HEK293 (cell line): ENCODE data around the gene MYO1F.
A peak's percentile ranks its signal among the peaks of the same experiment; 100 is the strongest.

Experiments used
- CTCF ChIA-PET: fragments of 350-600 bp; formaldehyde crosslinking; extraction: SDS; loops from one replicate; lab custom pipeline; 2021; ENCODE audit warnings: antibody characterized with exemption; lab: Yijun Ruan, JAX
- POLR2A ChIA-PET: fragments of 300-600 bp; formaldehyde crosslinking; extraction: SDS; loops from one replicate; lab custom pipeline; 2020; ENCODE audit warnings: antibody characterized with exemption, inconsistent platforms; lab: Yijun Ruan, JAX
- H3K27ac ChIP-seq: fragments of 200-500 bp; sonication (Bioruptor generic); 2 replicates; pipeline ENCODE4 v1.5.1; 2014; ENCODE audit warnings: low read depth, low read length, control low read depth, inconsistent platforms; ENCODE audit errors: extremely low read depth
- H3K36me3 ChIP-seq, 2 experiments: fragments of 200-500 bp in 1 of 2; sonication (Bioruptor generic) in 1 of 2; 1 replicate in 1 of 2; 2 replicates in 1 of 2; pipeline ENCODE4 v1.5.1; 2014 to 2017; ENCODE audit warnings: inconsistent platforms in 2 of 2, low read length in 2 of 2; ENCODE audit not compliant: control insufficient read depth in 2 of 2, insufficient read depth in 1 of 2
- H3K4me1 ChIP-seq: fragments of 200-500 bp; sonication (Bioruptor generic); 2 replicates; pipeline ENCODE4 v1.5.1; 2014; ENCODE audit warnings: mild to moderate bottlenecking, low read length, inconsistent platforms; ENCODE audit not compliant: control insufficient read depth, insufficient read depth
- H3K4me3 ChIP-seq: 2 replicates; pipeline ENCODE4 v1.5.1; 2011; ENCODE audit warnings: low read depth, mild to moderate bottlenecking, control low read depth, low read length, moderate library complexity
- H3K9me3 ChIP-seq: fragments of 200-500 bp; sonication (Bioruptor generic); 2 replicates; pipeline ENCODE4 v1.5.1; 2014; ENCODE audit warnings: low read depth, low read length, inconsistent platforms; ENCODE audit not compliant: control insufficient read depth, insufficient read depth
- KLF7 ChIP-seq: fragments of 450-650 bp; formaldehyde crosslinking; IDR thresholded peaks from 2 replicates; pipeline ENCODE4 v1.5.1; 2016; ENCODE audit warnings: missing biosample characterization, missing genetic modification characterization, borderline replicate concordance
- SCRT1 ChIP-seq: fragments of 450-650 bp; formaldehyde crosslinking; IDR thresholded peaks from 2 replicates; pipeline ENCODE4 v1.5.1; 2016; ENCODE audit warnings: missing biosample characterization, missing genetic modification characterization, borderline replicate concordance
- ZBTB1 ChIP-seq: fragments of 450-650 bp; formaldehyde crosslinking; IDR thresholded peaks from 2 replicates; pipeline ENCODE4 v1.5.1; 2016; ENCODE audit warnings: missing biosample characterization, missing genetic modification characterization
- ZBTB48 ChIP-seq: fragments of 450-650 bp; formaldehyde crosslinking; IDR thresholded peaks from 2 replicates; pipeline ENCODE4 v1.5.1; 2016; ENCODE audit warnings: missing biosample characterization, missing genetic modification characterization
- ZNF266 ChIP-seq: fragments of 450-650 bp; formaldehyde crosslinking; IDR thresholded peaks from 2 replicates; pipeline ENCODE4 v1.5.1; 2016; ENCODE audit warnings: missing biosample characterization, missing genetic modification characterization, low read depth
- ZNF335 ChIP-seq: fragments of 450-650 bp; formaldehyde crosslinking; conservative IDR thresholded peaks from 2 replicates; pipeline ENCODE4 v1.5.1; 2016; ENCODE audit warnings: missing biosample characterization, missing genetic modification characterization
- ZNF48 ChIP-seq: fragments of 450-650 bp; formaldehyde crosslinking; IDR thresholded peaks from 2 replicates; pipeline ENCODE4 v1.5.1; 2016; ENCODE audit warnings: missing biosample characterization, missing genetic modification characterization
- ZNF558 ChIP-seq: fragments of 450-650 bp; formaldehyde crosslinking; IDR thresholded peaks from 2 replicates; pipeline ENCODE4 v1.5.1; 2016; ENCODE audit warnings: missing biosample characterization, missing genetic modification characterization
- ZNF621 ChIP-seq: fragments of 450-650 bp; formaldehyde crosslinking; IDR thresholded peaks from 2 replicates; pipeline ENCODE4 v1.5.1; 2017; ENCODE audit warnings: missing biosample characterization, missing genetic modification characterization
- TF ChIP-seq, protein P1 (sequence below): fragments of 450-650 bp; formaldehyde crosslinking; IDR thresholded peaks from 2 replicates; pipeline ENCODE4 v1.5.1; 2016; ENCODE audit warnings: missing biosample characterization, missing genetic modification characterization, borderline replicate concordance
- TF ChIP-seq, protein P2 (sequence below): fragments of 450-650 bp; formaldehyde crosslinking; IDR thresholded peaks from 2 replicates; pipeline ENCODE4 v1.5.1; 2016; ENCODE audit warnings: missing biosample characterization, missing genetic modification characterization, borderline replicate concordance
- TF ChIP-seq, protein P3 (sequence below): fragments of 450-650 bp; formaldehyde crosslinking; IDR thresholded peaks from 2 replicates; pipeline ENCODE4 v1.5.1; 2016; ENCODE audit warnings: missing biosample characterization, missing genetic modification characterization
- TF ChIP-seq, protein P4 (sequence below): fragments of 450-650 bp; formaldehyde crosslinking; IDR thresholded peaks from 2 replicates; pipeline ENCODE4 v1.5.1; 2016; ENCODE audit warnings: missing biosample characterization, missing genetic modification characterization
- TF ChIP-seq, protein P5 (sequence below): fragments of 450-650 bp; formaldehyde crosslinking; IDR thresholded peaks from 2 replicates; pipeline ENCODE4 v1.5.1; 2016; ENCODE audit warnings: missing biosample characterization, missing genetic modification characterization

The MYO1F gene

DNA sequence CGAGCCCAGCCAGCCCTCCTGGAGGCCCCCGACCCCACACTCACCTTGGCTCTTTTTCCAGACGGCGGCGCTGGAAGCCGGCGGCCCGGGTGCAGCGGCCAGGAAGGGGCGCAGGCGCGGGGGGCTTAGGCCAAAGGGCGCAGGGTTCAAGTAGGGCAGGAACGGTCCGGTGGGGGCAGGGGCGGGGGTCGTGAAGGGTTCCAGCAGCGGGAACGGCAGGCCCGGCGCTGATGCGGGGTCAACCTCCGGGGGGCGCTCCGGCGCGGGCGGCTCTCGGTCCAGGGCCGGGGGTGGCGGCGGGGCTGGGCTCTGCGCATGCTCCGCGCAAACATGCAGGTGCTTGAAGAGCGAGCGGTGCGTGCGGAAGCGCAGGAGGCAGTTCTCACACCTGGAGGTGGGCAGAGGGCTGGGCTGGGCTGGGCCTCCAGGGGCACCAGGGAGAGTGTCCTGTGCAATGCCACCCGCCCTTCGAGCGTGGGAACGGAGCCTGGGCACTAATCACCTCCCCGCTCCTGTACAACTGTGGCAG is 65.6 kb downstream of the MYO1F start:
- Histone ChIP-seq H3K4me1 (peaks cover 7% of the 10 kb centered on the region; the same call in 1 of the 2 replicates), H3K36me3 (peaks cover 0 to 12% of the 10 kb centered on the region in 2 experiments; a peak in 1 of 3 replicates), H3K9me3 (no peaks in the 10 kb centered on the region), H3K4me3 (no peak overlapping the region), H3K27ac (no peak overlapping the region)
- TF ChIP-seq ZNF335 (tag by site-specific recombination) (0 out of 2 replicates have a peak, but pooled peaks have one; percentile 21), ZNF266 (tag by site-specific recombination) (no peak), SCRT1 (tag by site-specific recombination) (no peak), ZNF621 (no peak)
- POLR2A ChIA-PET: interaction anchor here (0.8 kb wide), 1 partner anchor 15 kb away, joined by 4 read pairs; no protein-coding TSS in a partner anchor
- CTCF ChIA-PET: no interaction called here

DNA sequence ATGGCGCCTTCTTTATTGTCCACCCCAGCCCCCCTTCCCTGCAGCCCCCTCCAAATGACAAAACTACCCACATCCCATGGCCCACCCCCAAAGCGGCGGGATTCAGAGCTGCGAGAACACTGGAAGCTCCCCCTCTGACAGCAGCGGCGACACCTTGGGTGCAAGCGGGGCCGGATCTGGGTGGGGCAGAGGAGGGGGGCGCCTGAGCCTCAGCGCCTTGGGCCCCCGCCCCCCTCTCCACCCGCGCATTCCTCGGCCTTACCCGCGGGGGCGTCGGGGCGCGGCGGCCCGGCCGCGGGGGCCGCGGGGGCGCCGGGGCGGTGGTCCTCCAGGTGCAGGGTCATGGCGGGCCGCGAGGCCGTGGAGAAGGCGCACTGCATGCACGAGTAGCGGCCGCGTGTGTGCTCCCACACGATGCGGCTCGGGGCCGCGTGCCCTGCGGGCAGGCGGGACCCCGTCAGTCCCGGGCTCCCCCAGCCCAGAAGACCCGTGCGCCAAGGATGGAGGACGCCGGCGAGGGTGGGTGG is 66.6 kb downstream of the MYO1F start:
- POLR2A ChIA-PET: no interaction called here
- Histone ChIP-seq H3K36me3 (peaks cover 0 to 12% of the 10 kb centered on the region in 2 experiments; a peak in 1 of 3 replicates), H3K4me1 (peaks cover 10% of the 10 kb centered on the region; the same call in 1 of the 2 replicates), H3K4me3 (no peak overlapping the region), H3K27ac (no peak overlapping the region), H3K9me3 (no peaks in the 10 kb centered on the region)
- TF ChIP-seq, protein P1, sequence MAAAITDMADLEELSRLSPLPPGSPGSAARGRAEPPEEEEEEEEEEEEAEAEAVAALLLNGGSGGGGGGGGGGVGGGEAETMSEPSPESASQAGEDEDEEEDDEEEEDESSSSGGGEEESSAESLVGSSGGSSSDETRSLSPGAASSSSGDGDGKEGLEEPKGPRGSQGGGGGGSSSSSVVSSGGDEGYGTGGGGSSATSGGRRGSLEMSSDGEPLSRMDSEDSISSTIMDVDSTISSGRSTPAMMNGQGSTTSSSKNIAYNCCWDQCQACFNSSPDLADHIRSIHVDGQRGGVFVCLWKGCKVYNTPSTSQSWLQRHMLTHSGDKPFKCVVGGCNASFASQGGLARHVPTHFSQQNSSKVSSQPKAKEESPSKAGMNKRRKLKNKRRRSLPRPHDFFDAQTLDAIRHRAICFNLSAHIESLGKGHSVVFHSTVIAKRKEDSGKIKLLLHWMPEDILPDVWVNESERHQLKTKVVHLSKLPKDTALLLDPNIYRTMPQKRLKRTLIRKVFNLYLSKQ (tag by site-specific recombination): no peak
- TF ChIP-seq KLF7 (no peak), ZNF48 (tag by site-specific recombination) (no peak), ZBTB48 (tag by site-specific recombination) (no peak), ZNF558 (tag by site-specific recombination) (no peak), ZBTB1 (tag by site-specific recombination) (no peak)
- TF ChIP-seq, protein P2, sequence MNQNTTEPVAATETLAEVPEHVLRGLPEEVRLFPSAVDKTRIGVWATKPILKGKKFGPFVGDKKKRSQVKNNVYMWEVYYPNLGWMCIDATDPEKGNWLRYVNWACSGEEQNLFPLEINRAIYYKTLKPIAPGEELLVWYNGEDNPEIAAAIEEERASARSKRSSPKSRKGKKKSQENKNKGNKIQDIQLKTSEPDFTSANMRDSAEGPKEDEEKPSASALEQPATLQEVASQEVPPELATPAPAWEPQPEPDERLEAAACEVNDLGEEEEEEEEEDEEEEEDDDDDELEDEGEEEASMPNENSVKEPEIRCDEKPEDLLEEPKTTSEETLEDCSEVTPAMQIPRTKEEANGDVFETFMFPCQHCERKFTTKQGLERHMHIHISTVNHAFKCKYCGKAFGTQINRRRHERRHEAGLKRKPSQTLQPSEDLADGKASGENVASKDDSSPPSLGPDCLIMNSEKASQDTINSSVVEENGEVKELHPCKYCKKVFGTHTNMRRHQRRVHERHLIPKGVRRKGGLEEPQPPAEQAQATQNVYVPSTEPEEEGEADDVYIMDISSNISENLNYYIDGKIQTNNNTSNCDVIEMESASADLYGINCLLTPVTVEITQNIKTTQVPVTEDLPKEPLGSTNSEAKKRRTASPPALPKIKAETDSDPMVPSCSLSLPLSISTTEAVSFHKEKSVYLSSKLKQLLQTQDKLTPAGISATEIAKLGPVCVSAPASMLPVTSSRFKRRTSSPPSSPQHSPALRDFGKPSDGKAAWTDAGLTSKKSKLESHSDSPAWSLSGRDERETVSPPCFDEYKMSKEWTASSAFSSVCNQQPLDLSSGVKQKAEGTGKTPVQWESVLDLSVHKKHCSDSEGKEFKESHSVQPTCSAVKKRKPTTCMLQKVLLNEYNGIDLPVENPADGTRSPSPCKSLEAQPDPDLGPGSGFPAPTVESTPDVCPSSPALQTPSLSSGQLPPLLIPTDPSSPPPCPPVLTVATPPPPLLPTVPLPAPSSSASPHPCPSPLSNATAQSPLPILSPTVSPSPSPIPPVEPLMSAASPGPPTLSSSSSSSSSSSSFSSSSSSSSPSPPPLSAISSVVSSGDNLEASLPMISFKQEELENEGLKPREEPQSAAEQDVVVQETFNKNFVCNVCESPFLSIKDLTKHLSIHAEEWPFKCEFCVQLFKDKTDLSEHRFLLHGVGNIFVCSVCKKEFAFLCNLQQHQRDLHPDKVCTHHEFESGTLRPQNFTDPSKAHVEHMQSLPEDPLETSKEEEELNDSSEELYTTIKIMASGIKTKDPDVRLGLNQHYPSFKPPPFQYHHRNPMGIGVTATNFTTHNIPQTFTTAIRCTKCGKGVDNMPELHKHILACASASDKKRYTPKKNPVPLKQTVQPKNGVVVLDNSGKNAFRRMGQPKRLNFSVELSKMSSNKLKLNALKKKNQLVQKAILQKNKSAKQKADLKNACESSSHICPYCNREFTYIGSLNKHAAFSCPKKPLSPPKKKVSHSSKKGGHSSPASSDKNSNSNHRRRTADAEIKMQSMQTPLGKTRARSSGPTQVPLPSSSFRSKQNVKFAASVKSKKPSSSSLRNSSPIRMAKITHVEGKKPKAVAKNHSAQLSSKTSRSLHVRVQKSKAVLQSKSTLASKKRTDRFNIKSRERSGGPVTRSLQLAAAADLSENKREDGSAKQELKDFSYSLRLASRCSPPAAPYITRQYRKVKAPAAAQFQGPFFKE (tag by site-specific recombination): no peak
- TF ChIP-seq, protein P3, sequence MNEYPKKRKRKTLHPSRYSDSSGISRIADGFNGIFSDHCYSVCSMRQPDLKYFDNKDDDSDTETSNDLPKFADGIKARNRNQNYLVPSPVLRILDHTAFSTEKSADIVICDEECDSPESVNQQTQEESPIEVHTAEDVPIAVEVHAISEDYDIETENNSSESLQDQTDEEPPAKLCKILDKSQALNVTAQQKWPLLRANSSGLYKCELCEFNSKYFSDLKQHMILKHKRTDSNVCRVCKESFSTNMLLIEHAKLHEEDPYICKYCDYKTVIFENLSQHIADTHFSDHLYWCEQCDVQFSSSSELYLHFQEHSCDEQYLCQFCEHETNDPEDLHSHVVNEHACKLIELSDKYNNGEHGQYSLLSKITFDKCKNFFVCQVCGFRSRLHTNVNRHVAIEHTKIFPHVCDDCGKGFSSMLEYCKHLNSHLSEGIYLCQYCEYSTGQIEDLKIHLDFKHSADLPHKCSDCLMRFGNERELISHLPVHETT (tag by site-specific recombination): no peak
- TF ChIP-seq, protein P4, sequence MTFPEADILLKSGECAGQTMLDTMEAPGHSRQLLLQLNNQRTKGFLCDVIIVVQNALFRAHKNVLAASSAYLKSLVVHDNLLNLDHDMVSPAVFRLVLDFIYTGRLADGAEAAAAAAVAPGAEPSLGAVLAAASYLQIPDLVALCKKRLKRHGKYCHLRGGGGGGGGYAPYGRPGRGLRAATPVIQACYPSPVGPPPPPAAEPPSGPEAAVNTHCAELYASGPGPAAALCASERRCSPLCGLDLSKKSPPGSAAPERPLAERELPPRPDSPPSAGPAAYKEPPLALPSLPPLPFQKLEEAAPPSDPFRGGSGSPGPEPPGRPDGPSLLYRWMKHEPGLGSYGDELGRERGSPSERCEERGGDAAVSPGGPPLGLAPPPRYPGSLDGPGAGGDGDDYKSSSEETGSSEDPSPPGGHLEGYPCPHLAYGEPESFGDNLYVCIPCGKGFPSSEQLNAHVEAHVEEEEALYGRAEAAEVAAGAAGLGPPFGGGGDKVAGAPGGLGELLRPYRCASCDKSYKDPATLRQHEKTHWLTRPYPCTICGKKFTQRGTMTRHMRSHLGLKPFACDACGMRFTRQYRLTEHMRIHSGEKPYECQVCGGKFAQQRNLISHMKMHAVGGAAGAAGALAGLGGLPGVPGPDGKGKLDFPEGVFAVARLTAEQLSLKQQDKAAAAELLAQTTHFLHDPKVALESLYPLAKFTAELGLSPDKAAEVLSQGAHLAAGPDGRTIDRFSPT (tag by site-specific recombination): no peak
- TF ChIP-seq, protein P5, sequence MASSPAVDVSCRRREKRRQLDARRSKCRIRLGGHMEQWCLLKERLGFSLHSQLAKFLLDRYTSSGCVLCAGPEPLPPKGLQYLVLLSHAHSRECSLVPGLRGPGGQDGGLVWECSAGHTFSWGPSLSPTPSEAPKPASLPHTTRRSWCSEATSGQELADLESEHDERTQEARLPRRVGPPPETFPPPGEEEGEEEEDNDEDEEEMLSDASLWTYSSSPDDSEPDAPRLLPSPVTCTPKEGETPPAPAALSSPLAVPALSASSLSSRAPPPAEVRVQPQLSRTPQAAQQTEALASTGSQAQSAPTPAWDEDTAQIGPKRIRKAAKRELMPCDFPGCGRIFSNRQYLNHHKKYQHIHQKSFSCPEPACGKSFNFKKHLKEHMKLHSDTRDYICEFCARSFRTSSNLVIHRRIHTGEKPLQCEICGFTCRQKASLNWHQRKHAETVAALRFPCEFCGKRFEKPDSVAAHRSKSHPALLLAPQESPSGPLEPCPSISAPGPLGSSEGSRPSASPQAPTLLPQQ (tag by site-specific recombination): no peak
- CTCF ChIA-PET: interaction anchor here (1.3 kb wide), 1 partner anchor 13 kb away, joined by 6 read pairs; no protein-coding TSS in a partner anchor
